H9 (cell line): Measurements from ENCODE around the gene FHOD1. TPM values are rescaled to one million over a fixed set of nuclear protein-coding genes. Genes with fewer than 3 reads are reported as not detected.

Experiments used
- DNase-seq: peaks from one replicate; pipeline ENCODE4 v3.0.0-alpha.2; 2017
- H2AFZ ChIP-seq: one replicate; pipeline ENCODE4 v1.6.1; 2013; ENCODE audit warnings: mild to moderate bottlenecking, low read length, control low read depth, moderate library complexity
- H2AK5ac ChIP-seq: 2 replicates; pipeline ENCODE4 v1.6.1; 2013; ENCODE audit warnings: low read length, control low read depth, mixed read lengths; ENCODE audit not compliant: insufficient read length
- H2BK120ac ChIP-seq: one replicate; pipeline ENCODE4 v1.6.1; 2013; ENCODE audit warnings: low read depth, mild to moderate bottlenecking, low read length, control low read depth, inconsistent platforms; ENCODE audit not compliant: poor library complexity, severe bottlenecking
- H2BK12ac ChIP-seq: 2 replicates; pipeline ENCODE4 v1.6.1; 2013; ENCODE audit warnings: low read length, control low read depth, mixed read lengths, low read depth; ENCODE audit not compliant: insufficient read length
- H2BK15ac ChIP-seq: 2 replicates; pipeline ENCODE4 v1.6.1; 2013; ENCODE audit warnings: low read depth, low read length, control low read depth
- H2BK20ac ChIP-seq: one replicate; pipeline ENCODE4 v1.6.1; 2013; ENCODE audit warnings: low read depth, mild to moderate bottlenecking, low read length, control low read depth, inconsistent platforms; ENCODE audit not compliant: poor library complexity, severe bottlenecking
- H2BK5ac ChIP-seq: 2 replicates; pipeline ENCODE4 v1.6.1; 2013; ENCODE audit warnings: low read length, control low read depth, mixed read lengths; ENCODE audit not compliant: insufficient read length
- H3K14ac ChIP-seq: 2 replicates; pipeline ENCODE4 v1.6.1; 2013; ENCODE audit warnings: low read length, control low read depth; ENCODE audit not compliant: insufficient read depth
- H3K18ac ChIP-seq: 2 replicates; pipeline ENCODE4 v1.6.1; 2013; ENCODE audit warnings: low read depth, mild to moderate bottlenecking, mixed read lengths, low read length, control low read depth; ENCODE audit not compliant: insufficient read length
- H3K23ac ChIP-seq: 2 replicates; pipeline ENCODE4 v1.6.1; 2013; ENCODE audit warnings: low read length, control low read depth, mixed read lengths, low read depth; ENCODE audit not compliant: insufficient read length
- H3K23me2 ChIP-seq: 2 replicates; pipeline ENCODE4 v1.6.1; 2013; ENCODE audit warnings: low read depth, mild to moderate bottlenecking, mixed read lengths, low read length, control low read depth; ENCODE audit not compliant: insufficient read length, poor library complexity, severe bottlenecking
- H3K27ac ChIP-seq: 2 replicates; pipeline ENCODE4 v1.5.1; 2013; ENCODE audit warnings: low read length, control low read depth, mixed read lengths, low read depth; ENCODE audit not compliant: insufficient read length
- H3K27me3 ChIP-seq: 2 replicates; pipeline ENCODE4 v1.6.1; 2013; ENCODE audit warnings: low read length, control low read depth, inconsistent platforms; ENCODE audit not compliant: insufficient read depth
- H3K4ac ChIP-seq: 2 replicates; pipeline ENCODE4 v1.6.1; 2013; ENCODE audit warnings: low read depth, mild to moderate bottlenecking, control low read depth, inconsistent platforms, low read length, moderate library complexity
- H3K4me1 ChIP-seq: 2 replicates; pipeline ENCODE4 v1.6.1; 2013; ENCODE audit warnings: low read length, control low read depth, inconsistent platforms; ENCODE audit not compliant: insufficient read depth
- H3K4me2 ChIP-seq: 2 replicates; pipeline ENCODE4 v1.6.1; 2013; ENCODE audit warnings: low read length, control low read depth, mixed read lengths; ENCODE audit not compliant: insufficient read length, insufficient read depth
- H3K56ac ChIP-seq: 2 replicates; pipeline ENCODE4 v1.6.1; 2013; ENCODE audit warnings: low read depth, mild to moderate bottlenecking, mixed read lengths, low read length, control low read depth; ENCODE audit not compliant: insufficient read length
- H3K79me1 ChIP-seq: 2 replicates; pipeline ENCODE4 v1.6.1; 2013; ENCODE audit warnings: low read depth, mild to moderate bottlenecking, moderate library complexity, low read length, control low read depth, inconsistent platforms; ENCODE audit not compliant: insufficient read depth, poor library complexity, severe bottlenecking
- H3K79me2 ChIP-seq: 2 replicates; pipeline ENCODE4 v1.6.1; 2013; ENCODE audit warnings: low read length, control low read depth, inconsistent platforms; ENCODE audit not compliant: insufficient read depth
- H3K9ac ChIP-seq: 2 replicates; pipeline ENCODE4 v1.6.1; 2013; ENCODE audit warnings: low read length, control low read depth, mixed read lengths; ENCODE audit not compliant: insufficient read length; ENCODE audit errors: extremely low read depth
- H3K9me3 ChIP-seq: one replicate; pipeline ENCODE4 v1.6.1; 2013; ENCODE audit warnings: low read depth, low read length, inconsistent platforms; ENCODE audit not compliant: control insufficient read depth
- H3T11ph ChIP-seq: one replicate; pipeline ENCODE4 v1.6.1; 2013; ENCODE audit warnings: mild to moderate bottlenecking, low read length, control low read depth, inconsistent platforms
- H4K20me1 ChIP-seq: one replicate; pipeline ENCODE4 v1.6.1; 2013; ENCODE audit not compliant: control insufficient read depth, insufficient read length, insufficient read depth
- H4K5ac ChIP-seq: 2 replicates; pipeline ENCODE4 v1.6.1; 2013; ENCODE audit warnings: low read depth, mild to moderate bottlenecking, mixed read lengths, low read length, control low read depth; ENCODE audit not compliant: insufficient read length
- H4K8ac ChIP-seq: replicated peaks from 2 replicates; pipeline ENCODE4 v1.6.1; 2013; ENCODE audit warnings: low read length, control low read depth, mixed read lengths, low read depth; ENCODE audit not compliant: insufficient read length
- H4K91ac ChIP-seq: 2 replicates; pipeline ENCODE4 v1.6.1; 2013; ENCODE audit warnings: low read depth, mild to moderate bottlenecking, moderate library complexity, mixed read lengths, low read length, control low read depth; ENCODE audit not compliant: insufficient read length
- H3K27ac Mint-ChIP-seq, 3 experiments: 2 replicates in 2 of 3; 3 replicates in 1 of 3; pipeline ENCODE4 v1.8.0; 2020 to 2021; ENCODE audit warnings: mixed read lengths in 3 of 3, mild to moderate bottlenecking in 1 of 3, moderate library complexity in 1 of 3
- H3K27me3 Mint-ChIP-seq: 2 replicates; pipeline ENCODE4 v1.8.0; 2021; ENCODE audit warnings: low read depth, mild to moderate bottlenecking, moderate library complexity, mixed read lengths
- H3K36me3 Mint-ChIP-seq, 3 experiments: 2 replicates in 2 of 3; 3 replicates in 1 of 3; pipeline ENCODE4 v1.8.0; 2020 to 2021; ENCODE audit warnings: low read depth in 3 of 3, mixed read lengths in 3 of 3; ENCODE audit not compliant: insufficient read depth in 1 of 3
- H3K4me1 Mint-ChIP-seq, 2 experiments: 2 replicates each; pipeline ENCODE4 v1.8.0; 2020; ENCODE audit warnings: mixed read lengths in 2 of 2
- H3K4me3 Mint-ChIP-seq, 2 experiments: 2 replicates in 1 of 2; 3 replicates in 1 of 2; pipeline ENCODE4 v1.8.0; 2020 to 2021; ENCODE audit warnings: mild to moderate bottlenecking in 2 of 2, mixed read lengths in 2 of 2, moderate library complexity in 1 of 2
- H3K9me3 Mint-ChIP-seq, 2 experiments: 2 replicates in 1 of 2; 3 replicates in 1 of 2; pipeline ENCODE4 v1.8.0; 2020; ENCODE audit warnings: mild to moderate bottlenecking in 2 of 2, mixed read lengths in 2 of 2, moderate library complexity in 1 of 2
- CTCF ChIP-seq: fragments of 200-600 bp; sonication (generic); conservative IDR thresholded peaks from 3 replicates; pipeline ENCODE4 v1.8.0; 2021; ENCODE audit warnings: antibody characterized with exemption, mild to moderate bottlenecking
- WGBS: extraction: QIAGEN DNeasy Blood & Tissue Kit; methylation state at CpG from one replicate; pipeline ENCODE4 v1.1.7; 2013; ENCODE audit warnings: missing lambda C conversion rate, low lambda C conversion rate, mixed read lengths; ENCODE audit not compliant: insufficient read length; ENCODE audit errors: extremely low coverage; 5-methylcytosine and 5-hydroxymethylcytosine counted together
- total RNA-seq: library from RNA; stranded (reverse); gene quantifications from 2 replicates; pipeline ENCODE4 v1.2.1, GENCODE V29; 2021

Gene FHOD1
- total RNA-seq, 1 experiment from 2014 or later = 67.0 TPM

- Histone ChIP-seq H2BK15ac (no peak overlapping the region), H4K91ac (no peak overlapping the region), H2BK5ac (no peak overlapping the region), H3K27me3 (no peaks in the 10 kb centered on the region), H3K18ac (no peak overlapping the region), H3K56ac (no peak overlapping the region), H3K27ac (no peak overlapping the region), H3K79me1 (no peaks in the 10 kb centered on the region), H4K20me1 (no peaks in the 10 kb centered on the region), H2BK20ac (no peak overlapping the region), H3K14ac (no peak overlapping the region), H3K79me2 (no peaks in the 10 kb centered on the region), H3K23me2 (peaks cover 6% of the 10 kb centered on the region), H2AFZ (no peak overlapping the region), H4K8ac (no peak overlapping the region), H3K4me2 (peak overlapping the region; percentile 41), H3K4me1 (no peaks in the 10 kb centered on the region), H2BK120ac (no peak overlapping the region), H3K9ac (no peak overlapping the region), H2AK5ac (no peak overlapping the region), H3T11ph (no peak overlapping the region), H2BK12ac (no peak overlapping the region), H3K23ac (no peak overlapping the region), H4K5ac (no peak overlapping the region), H3K9me3 (no peaks in the 10 kb centered on the region), H3K4ac (no peak overlapping the region)
- Mint-ChIP-seq H3K27me3 (peaks cover 12% of the 10 kb centered on the region), H3K27ac (no peak overlapping the region), H3K36me3 (peaks cover 0 to 12% (median 4%) of the 10 kb centered on the region in 3 experiments; a peak in 3 of 7 replicates), H3K4me1 (peaks cover 3% of the 10 kb centered on the region in 2 experiments; a peak in 3 of 4 replicates), H3K4me3 (peak overlapping the region; percentile 70 to 81), H3K9me3 (no peaks in the 10 kb centered on the region)
- no peak; the same call in 2 of the 3 replicates for TF ChIP-seq CTCF
- no CpG with 5 or more reads among the region's 13 CpGs for WGBS
- DNase-seq = no peak
These were observed 30.9 kb upstream of the FHOD1 start for GRCh38 chr16:67277999-67278772.
